WTC11 (cell line): ENCODE data around the gene LAMP1. TPM values are rescaled to one million over a fixed set of nuclear protein-coding genes. Genes with fewer than 3 reads are reported as not detected.
A peak's percentile ranks its signal among the peaks of the same experiment; 100 is the strongest.

Experiments used
- ATAC-seq: fragments of 200-7000 bp; cut with Tn5 transposase; 2 replicates; pipeline ENCODE4 v1.10.0; 2021; ENCODE audit warnings: mild to moderate bottlenecking, moderate library complexity
- CTCF ChIA-PET: fragments of 300-600 bp; sonication (Branson Sonifier 250); formaldehyde crosslinking; loops from one replicate; lab custom pipeline; 2021; ENCODE audit warnings: antibody characterized with exemption; lab: Charles Lee
- POLR2A ChIA-PET: fragments of 350-600 bp; sonication (Branson Sonifier 250); formaldehyde crosslinking; loops from one replicate; lab custom pipeline; 2021; ENCODE audit warnings: antibody characterized with exemption; lab: Charles Lee
- DNase-seq: peaks from one replicate; pipeline ENCODE4 v3.0.0; 2021; ENCODE audit warnings: low spot score
- H3K27ac Mint-ChIP-seq: 2 replicates; pipeline ENCODE4 v1.8.0; 2021; ENCODE audit warnings: mixed read lengths
- H3K27me3 Mint-ChIP-seq: 2 replicates; pipeline ENCODE4 v1.8.0; 2021; ENCODE audit warnings: low read depth, mild to moderate bottlenecking, moderate library complexity, mixed read lengths
- H3K36me3 Mint-ChIP-seq: 2 replicates; pipeline ENCODE4 v1.8.0; 2021; ENCODE audit warnings: mixed read lengths
- H3K4me1 Mint-ChIP-seq: 2 replicates; pipeline ENCODE4 v1.8.0; 2022; ENCODE audit warnings: mixed read lengths
- H3K4me3 Mint-ChIP-seq: 2 replicates; pipeline ENCODE4 v1.8.0; 2021; ENCODE audit warnings: mild to moderate bottlenecking, moderate library complexity, mixed read lengths
- H3K9me3 Mint-ChIP-seq: 2 replicates; pipeline ENCODE4 v1.8.0; 2021; ENCODE audit warnings: mixed read lengths
- ARID4B ChIP-seq: sonication (generic); formaldehyde crosslinking; IDR thresholded peaks from 2 replicates; pipeline ENCODE4 v1.8.0; 2023; ENCODE audit warnings: missing genetic modification reagents, mild to moderate bottlenecking, borderline replicate concordance
- CBFB ChIP-seq: sonication (generic); formaldehyde crosslinking; IDR thresholded peaks from 2 replicates; pipeline ENCODE4 v1.8.1; 2022; ENCODE audit warnings: mild to moderate bottlenecking, low read depth, missing genetic modification reagents
- ERG ChIP-seq: fragments of 250-450 bp; sonication (Bioruptor Pico); IDR thresholded peaks from 2 replicates; pipeline ENCODE4 v1.8.0; 2021; ENCODE audit warnings: mild to moderate bottlenecking
- GRHL2 ChIP-seq: fragments of 250-450 bp; sonication (Bioruptor Pico); IDR thresholded peaks from 2 replicates; pipeline ENCODE4 v1.8.0; 2022; ENCODE audit warnings: mild to moderate bottlenecking, moderate library complexity; ENCODE audit not compliant: insufficient replicate concordance, severe bottlenecking
- HMGXB4 ChIP-seq: sonication (generic); formaldehyde crosslinking; IDR thresholded peaks from 2 replicates; pipeline ENCODE4 v1.8.1; 2023; ENCODE audit warnings: mild to moderate bottlenecking, moderate library complexity, missing genetic modification reagents
- KAT7 ChIP-seq: sonication (generic); formaldehyde crosslinking; IDR thresholded peaks from 2 replicates; pipeline ENCODE4 v1.8.1; 2023; ENCODE audit warnings: missing genetic modification reagents, mild to moderate bottlenecking, borderline replicate concordance
- MXD4 ChIP-seq: fragments of 250-450 bp; sonication (Bioruptor Pico); IDR thresholded peaks from 2 replicates; pipeline ENCODE4 v1.8.0; 2021; ENCODE audit warnings: mild to moderate bottlenecking, moderate library complexity, borderline replicate concordance
- NR1H2 ChIP-seq: sonication (generic); formaldehyde crosslinking; IDR thresholded peaks from 2 replicates; pipeline ENCODE4 v1.9.0; 2021; ENCODE audit warnings: mild to moderate bottlenecking, moderate library complexity, missing genetic modification reagents
- NR2C2 ChIP-seq: sonication (generic); formaldehyde crosslinking; IDR thresholded peaks from 2 replicates; pipeline ENCODE4 v1.8.0; 2022; ENCODE audit warnings: mild to moderate bottlenecking, missing genetic modification reagents
- TEAD1 ChIP-seq: sonication (generic); formaldehyde crosslinking; IDR thresholded peaks from 2 replicates; pipeline ENCODE4 v1.8.0; 2022; ENCODE audit warnings: mild to moderate bottlenecking, missing genetic modification reagents
- ZBTB43 ChIP-seq: sonication (generic); formaldehyde crosslinking; IDR thresholded peaks from 2 replicates; pipeline ENCODE4 v1.8.1; 2023; ENCODE audit warnings: mild to moderate bottlenecking, missing genetic modification reagents
- ZNF263 ChIP-seq: sonication (generic); formaldehyde crosslinking; IDR thresholded peaks from 2 replicates; pipeline ENCODE4 v1.8.1; 2022; ENCODE audit warnings: low read depth, mild to moderate bottlenecking, moderate library complexity, missing genetic modification reagents
- ZNF281 ChIP-seq: sonication (generic); formaldehyde crosslinking; IDR thresholded peaks from 2 replicates; pipeline ENCODE4 v1.8.0; 2023; ENCODE audit warnings: mild to moderate bottlenecking, missing genetic modification reagents
- ZNF512 ChIP-seq: sonication (generic); formaldehyde crosslinking; IDR thresholded peaks from 2 replicates; pipeline ENCODE4 v1.8.1; 2022; ENCODE audit warnings: missing genetic modification reagents, borderline replicate concordance
- ZSCAN18 ChIP-seq: fragments of 250-450 bp; sonication (Bioruptor Pico); IDR thresholded peaks from 2 replicates; pipeline ENCODE4 v2.1.2; 2022; ENCODE audit warnings: mild to moderate bottlenecking, moderate library complexity
- total RNA-seq: library from RNA; stranded (reverse); gene quantifications from 3 replicates; pipeline ENCODE4 v1.2.3, GENCODE V29; 2021

The LAMP1 gene
- total RNA-seq, 1 experiment from 2014 or later: 150 TPM

GRCh38 chr13:113322890-113323651 is 26.0 kb downstream of the LAMP1 start:
- H3K4me3 Mint-ChIP-seq: no peak overlapping the region
- CTCF ChIA-PET: interaction anchor here (0.8 to 1.3 kb wide), 2 partner anchors 50 to 128 kb away, joined by 3 to 7 read pairs; no protein-coding TSS in a partner anchor
- H3K36me3 Mint-ChIP-seq: peaks cover 60% of the 10 kb centered on the region
- H3K4me1 Mint-ChIP-seq: no peaks in the 10 kb centered on the region
- TF ChIP-seq ARID4B (no peak), MXD4 (CRISPR knock-in tag) (no peak), ZSCAN18 (no peak), ZBTB43 (CRISPR knock-in tag) (no peak), GRHL2 (CRISPR knock-in tag) (no peak), CBFB (no peak), ZNF263 (CRISPR knock-in tag) (no peak), ZNF512 (CRISPR knock-in tag) (no peak), ERG (CRISPR knock-in tag) (no peak), HMGXB4 (CRISPR knock-in tag) (no peak)
- TF ChIP-seq, all 79 proteins: peak for 0
- DNase-seq (no peak), ATAC-seq (no peak)
- Mint-ChIP-seq H3K9me3 (no peaks in the 10 kb centered on the region), H3K27me3 (no peaks in the 10 kb centered on the region), H3K27ac (peak overlapping the region; percentile 86)
- POLR2A ChIA-PET: no interaction called here

GRCh38 chr13:113323869-113324268 is 26.8 kb downstream of the LAMP1 start:
- ChIA-PET CTCF (interaction anchor here (0.8 to 1.3 kb wide), 3 partner anchors 49 to 127 kb away, joined by 3 to 7 read pairs (median 6); no protein-coding TSS in a partner anchor), POLR2A (no interaction called here)
- H3K4me1 Mint-ChIP-seq: no peaks in the 10 kb centered on the region
- H3K27ac Mint-ChIP-seq: no peak overlapping the region
- no peaks in the 10 kb centered on the region for H3K27me3 Mint-ChIP-seq
- no peak for DNase-seq
- no peak for ATAC-seq
- no peak overlapping the region for H3K4me3 Mint-ChIP-seq
- H3K36me3 Mint-ChIP-seq: peaks cover 61% of the 10 kb centered on the region
- no peaks in the 10 kb centered on the region for H3K9me3 Mint-ChIP-seq
- TF ChIP-seq ZNF281 (CRISPR knock-in tag) (no peak), NR1H2 (CRISPR knock-in tag) (no peak), KAT7 (CRISPR knock-in tag) (no peak), NR2C2 (CRISPR knock-in tag) (no peak), TEAD1 (CRISPR knock-in tag) (no peak), ZBTB43 (CRISPR knock-in tag) (no peak)
